RWPE2 (cell line): ENCODE results near the gene ACKR2.

Experiments used
- ATAC-seq: fragments of 200-7000 bp; cut with Tn5 transposase; 3 replicates; pipeline ENCODE4 v1.9.1; 2021; ENCODE audit warnings: low read depth
- DNase-seq: peaks from one replicate; pipeline ENCODE4 v3.0.0-alpha.2; 2020; ENCODE audit warnings: low spot score
- H3K27ac ChIP-seq: fragments of 450-650 bp; 2 replicates; pipeline ENCODE4 v1.5.1; 2017; ENCODE audit warnings: mild to moderate bottlenecking; ENCODE audit not compliant: poor library complexity, severe bottlenecking
- H3K27me3 ChIP-seq: fragments of 250-450 bp; sonication (Bioruptor Pico); 2 replicates; pipeline ENCODE4 v1.5.1; 2021; ENCODE audit warnings: mild to moderate bottlenecking, moderate library complexity; ENCODE audit not compliant: insufficient read depth, poor library complexity, severe bottlenecking
- H3K36me3 ChIP-seq: fragments of 250-450 bp; sonication (Bioruptor Pico); 2 replicates; pipeline ENCODE4 v1.5.1; 2020; ENCODE audit warnings: low read depth, mild to moderate bottlenecking, moderate library complexity
- H3K4me1 ChIP-seq: fragments of 250-450 bp; sonication (Bioruptor Pico); 2 replicates; pipeline ENCODE4 v1.5.1; 2021; ENCODE audit warnings: mild to moderate bottlenecking, moderate library complexity; ENCODE audit not compliant: insufficient read depth, poor library complexity, severe bottlenecking
- H3K4me3 ChIP-seq: fragments of 250-450 bp; sonication (Bioruptor Pico); 2 replicates; pipeline ENCODE4 v1.5.1; 2021; ENCODE audit warnings: mild to moderate bottlenecking, moderate library complexity; ENCODE audit not compliant: severe bottlenecking
- H3K9me3 ChIP-seq: fragments of 250-450 bp; sonication (Bioruptor Pico); 2 replicates; pipeline ENCODE4 v1.5.1; 2021; ENCODE audit warnings: mild to moderate bottlenecking, moderate library complexity; ENCODE audit not compliant: severe bottlenecking
- TF ChIP-seq, protein P1 (sequence below): fragments of 450-650 bp; IDR thresholded peaks from one replicate; pipeline ENCODE4 v1.5.1; 2017; ENCODE audit warnings: mild to moderate bottlenecking, moderate library complexity; ENCODE audit not compliant: poor library complexity, severe bottlenecking

ACKR2 gene

DNA sequence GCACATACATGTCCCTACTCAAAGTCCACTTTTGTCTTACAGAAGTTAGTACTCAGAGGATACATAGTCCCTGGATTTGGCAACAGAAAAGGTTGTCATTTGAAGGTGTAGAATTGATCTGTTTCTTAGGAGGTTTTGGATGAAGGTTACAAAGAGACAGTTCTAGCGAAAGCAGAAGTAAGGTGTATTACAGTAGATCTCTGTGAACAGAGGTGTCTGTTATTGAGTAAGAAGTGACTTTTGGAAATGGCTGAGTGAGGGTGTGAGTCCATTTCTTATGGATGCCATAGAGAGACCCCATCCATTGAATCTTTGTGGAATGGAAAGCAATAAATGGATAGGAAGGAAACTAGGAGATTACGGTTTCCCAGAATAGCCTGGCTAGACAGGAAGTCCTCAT, 102.3 kb downstream of the ACKR2 start:
- H3K4me3 ChIP-seq: no peak overlapping the region
- H3K27me3 ChIP-seq: peaks cover 3% of the 10 kb centered on the region
- TF ChIP-seq, protein P1, sequence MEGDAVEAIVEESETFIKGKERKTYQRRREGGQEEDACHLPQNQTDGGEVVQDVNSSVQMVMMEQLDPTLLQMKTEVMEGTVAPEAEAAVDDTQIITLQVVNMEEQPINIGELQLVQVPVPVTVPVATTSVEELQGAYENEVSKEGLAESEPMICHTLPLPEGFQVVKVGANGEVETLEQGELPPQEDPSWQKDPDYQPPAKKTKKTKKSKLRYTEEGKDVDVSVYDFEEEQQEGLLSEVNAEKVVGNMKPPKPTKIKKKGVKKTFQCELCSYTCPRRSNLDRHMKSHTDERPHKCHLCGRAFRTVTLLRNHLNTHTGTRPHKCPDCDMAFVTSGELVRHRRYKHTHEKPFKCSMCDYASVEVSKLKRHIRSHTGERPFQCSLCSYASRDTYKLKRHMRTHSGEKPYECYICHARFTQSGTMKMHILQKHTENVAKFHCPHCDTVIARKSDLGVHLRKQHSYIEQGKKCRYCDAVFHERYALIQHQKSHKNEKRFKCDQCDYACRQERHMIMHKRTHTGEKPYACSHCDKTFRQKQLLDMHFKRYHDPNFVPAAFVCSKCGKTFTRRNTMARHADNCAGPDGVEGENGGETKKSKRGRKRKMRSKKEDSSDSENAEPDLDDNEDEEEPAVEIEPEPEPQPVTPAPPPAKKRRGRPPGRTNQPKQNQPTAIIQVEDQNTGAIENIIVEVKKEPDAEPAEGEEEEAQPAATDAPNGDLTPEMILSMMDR: no peak
- H3K36me3 ChIP-seq: peaks cover 3% of the 10 kb centered on the region; the same call in 1 of the 2 replicates
- DNase-seq (no peak), ATAC-seq (no peak)
- H3K27ac ChIP-seq: no peak overlapping the region
- H3K9me3 ChIP-seq: peaks cover 28% of the 10 kb centered on the region
- no peaks in the 10 kb centered on the region for H3K4me1 ChIP-seq

DNA sequence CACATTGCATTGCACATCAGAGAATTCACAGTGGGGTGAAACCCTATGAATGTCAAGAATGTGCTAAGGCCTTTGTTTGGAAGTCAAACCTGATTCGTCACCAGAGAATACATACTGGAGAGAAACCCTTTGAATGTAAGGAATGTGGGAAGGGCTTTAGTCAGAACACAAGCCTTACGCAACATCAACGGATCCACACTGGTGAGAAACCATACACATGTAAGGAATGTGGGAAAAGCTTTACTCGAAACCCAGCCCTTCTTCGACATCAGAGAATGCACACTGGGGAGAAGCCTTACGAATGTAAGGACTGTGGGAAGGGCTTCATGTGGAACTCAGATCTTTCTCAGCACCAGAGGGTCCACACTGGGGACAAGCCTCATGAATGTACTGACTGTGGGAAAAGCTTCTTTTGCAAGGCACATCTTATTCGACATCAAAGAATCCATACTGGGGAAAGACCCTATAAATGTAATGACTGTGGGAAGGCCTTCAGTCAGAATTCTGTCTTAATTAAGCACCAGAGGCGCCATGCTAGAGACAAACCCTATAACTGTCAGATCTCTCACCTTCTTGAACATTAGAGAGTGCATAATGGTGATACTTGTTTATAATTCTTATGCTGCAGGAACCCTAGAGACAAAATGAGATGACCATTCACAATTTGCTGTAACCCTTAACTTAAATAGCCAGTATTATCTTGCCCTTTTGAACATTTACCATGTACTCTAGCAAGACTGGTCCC, 105.7 kb downstream of the ACKR2 start:
- no peak overlapping the region for H3K27ac ChIP-seq
- TF ChIP-seq, protein P1: no peak
- H3K9me3 ChIP-seq: peaks cover 28% of the 10 kb centered on the region
- H3K4me3 ChIP-seq: no peak overlapping the region
- no peak for DNase-seq
- ATAC-seq: no peak
- H3K36me3 ChIP-seq: peaks cover 3% of the 10 kb centered on the region; the same call in 1 of the 2 replicates
- H3K4me1 ChIP-seq: no peaks in the 10 kb centered on the region
- no peaks in the 10 kb centered on the region for H3K27me3 ChIP-seq
